ENCODE measurements around the gene DUSP10. TPM values are rescaled to one million over a fixed set of nuclear protein-coding genes. Genes with fewer than 3 reads are reported as not detected.

DUSP10 gene
- total and polyA plus RNA-seq, 2 of the 13 experiments (the other 11 are each of a cell fraction or from before 2014, with no cell fraction given): 2.1 to 4.4 TPM

GRCh38 chr1:221728037-221728505 lies 13.8 kb downstream of the DUSP10 start (continued):
- TF ChIP-seq CBX2 (IDR thresholded peaks at IDR 0.05; ENCODE audit: low read depth, low read length) (no peak), CBX2 (CRISPR knock-in tag; IDR thresholded peaks at IDR 0.05; ENCODE audit: low read depth) (no peak), ZNF10 (CRISPR knock-in tag; IDR thresholded peaks at IDR 0.05; ENCODE audit: borderline replicate concordance, low read depth) (no peak), FOXP4 (CRISPR knock-in tag; IDR thresholded peaks at IDR 0.05) (no peak), FOXA3 (CRISPR knock-in tag; IDR thresholded peaks at IDR 0.05) (no peak), ZBTB26 (CRISPR knock-in tag; IDR thresholded peaks at IDR 0.05; ENCODE audit: borderline replicate concordance) (no peak), KMT2B (CRISPR knock-in tag; IDR thresholded peaks at IDR 0.05) (no peak)

- Histone ChIP-seq H3K4me2 (ENCODE audit: low read depth, low read length) (no peak overlapping the region), H3K9me3 (ENCODE audit: low read length) (peaks cover 8% of the 10 kb centered on the region), H4K20me1 (ENCODE audit: insufficient read depth, low read length) (no peaks in the 10 kb centered on the region), H3K27ac (ENCODE audit: extremely low read length, insufficient read depth, low read length) (no peak overlapping the region), H3K4me1 (ENCODE audit: insufficient read depth, low read length) (no peaks in the 10 kb centered on the region), H2AFZ (ENCODE audit: low read length) (no peak overlapping the region), H3K79me2 (ENCODE audit: insufficient read depth, low read length) (no peaks in the 10 kb centered on the region), H3K4me3 (replicated peaks in 1 of 3; ENCODE audit: insufficient read depth in 1 of 3, low read depth in 2 of 3, low read length in 3 of 3) (no peak overlapping the region), H3K27me3 (ENCODE audit: control insufficient read depth in 1 of 2, insufficient read depth in 2 of 2, low read length in 2 of 2) (no peaks in the 10 kb centered on the region), H3K9ac (ENCODE audit: insufficient read depth, low read depth, low read length) (no peak overlapping the region), H3K36me3 (replicated peaks in 1 of 2; ENCODE audit: control insufficient read depth in 1 of 2, insufficient read depth in 2 of 2, low read length in 2 of 2) (no peaks in the 10 kb centered on the region)
- DNase-seq (ENCODE audit: low spot score) (no peak), FAIRE-seq (no peak), ATAC-seq (no peak)
- intact Hi-C loops (cut with micrococcal nuclease; ENCODE audit: unreplicated experiment) (no loop called here), in situ Hi-C loops (cut with HindIII; ENCODE audit: extremely low pct_ligation_motif_present, low pct_unique_long_range_greater_than_20kb) (no loop called here)
- WGBS (ENCODE audit: low lambda C conversion rate): 98% methylated on average over 3 of the region's 3 CpGs
- CTCF ChIA-PET (ENCODE audit: low intra/inter-chr PET ratio, low total read pairs): no interaction called here
- POLR2A ChIA-PET: no interaction called here
- no TSS peak for BruUV-seq (replicated peaks)
- TF ChIP-seq ZFP62 (CRISPR knock-in tag; IDR thresholded peaks at IDR 0.05): no peak
- no peak for TF ChIP-seq GRHL1 (CRISPR knock-in tag; conservative IDR thresholded peaks at IDR 0.05)
- TF ChIP-seq ZNF569 (CRISPR knock-in tag; IDR thresholded peaks at IDR 0.05; ENCODE audit: borderline replicate concordance): no peak
- TF ChIP-seq ZNF710 (CRISPR knock-in tag; IDR thresholded peaks at IDR 0.05; ENCODE audit: borderline replicate concordance): no peak
- TF ChIP-seq ZNF124 (CRISPR knock-in tag; IDR thresholded peaks at IDR 0.05): no peak
- TF ChIP-seq ZNF280B (CRISPR knock-in tag; IDR thresholded peaks at IDR 0.05; ENCODE audit: borderline replicate concordance): no peak
Measured at GRCh38 chr1:221727146-221728036, 14.5 kb downstream of the DUSP10 start.
